Measurements from ENCODE around the gene CORO6. TPM values are rescaled to one million over a fixed set of nuclear protein-coding genes. Genes with fewer than 3 reads are reported as not detected.
A peak's percentile ranks its signal among the peaks of the same experiment; 100 is the strongest.

CORO6 gene
- total RNA-seq, 1 experiment from 2014 or later = 35.0 TPM

DNA sequence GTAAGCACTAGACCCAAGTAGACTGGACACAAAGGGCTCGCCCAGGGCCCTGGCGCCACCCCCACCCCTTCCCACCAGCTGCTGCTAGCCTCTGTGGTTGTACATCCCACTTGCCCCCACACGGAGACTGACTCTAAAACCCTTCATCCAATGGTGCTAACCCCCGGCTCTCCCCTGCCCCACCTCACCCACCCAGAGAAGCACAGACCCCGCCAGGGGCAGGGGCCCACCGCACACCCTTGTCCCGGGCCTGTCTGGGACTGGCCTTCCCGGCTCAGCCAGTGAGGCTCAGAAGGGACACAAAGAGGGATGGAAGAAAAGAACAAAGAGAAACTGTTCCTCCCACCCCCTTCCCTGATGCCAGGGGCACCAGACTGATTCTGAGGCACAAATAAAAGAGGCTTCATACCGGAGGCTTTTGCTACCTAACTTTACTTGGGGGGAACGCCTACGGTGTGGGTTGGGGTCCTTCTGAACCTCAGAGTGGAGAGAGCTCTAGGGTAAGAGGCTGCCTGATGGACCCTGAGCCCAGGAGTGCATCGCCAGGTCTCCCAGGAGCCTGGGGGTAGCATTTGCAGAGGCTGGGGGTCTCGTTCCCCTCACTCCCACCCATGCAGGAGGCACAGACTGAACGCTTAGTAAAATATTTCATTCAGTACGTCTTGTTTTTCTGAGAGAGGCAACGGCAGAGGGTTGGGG, 8.2 kb downstream of the CORO6 start:
- TSS peak; percentile 47 for BruUV-seq (replicated peaks)
- CTCF ChIA-PET = no interaction called here
- Histone ChIP-seq H3K9me2 (ENCODE audit: insufficient read depth) (no peaks in the 10 kb centered on the region), H3K79me2 (ENCODE audit: low read depth) (no peaks in the 10 kb centered on the region), H3K4me2 (no peak overlapping the region), H2AFZ (no peak overlapping the region), H3K27ac (no peak overlapping the region), H3K4me1 (replicated peaks; ENCODE audit: insufficient read depth) (peaks cover 7% of the 10 kb centered on the region), H3K36me3 (ENCODE audit: low read depth) (no peaks in the 10 kb centered on the region), H3K9me3 (ENCODE audit: insufficient read depth, low read depth) (no peaks in the 10 kb centered on the region), H3F3A (ENCODE audit: insufficient read depth, low read depth) (no peaks in the 10 kb centered on the region; the same call in 1 of the 2 replicates), H3K27me3 (ENCODE audit: insufficient read depth, low read depth) (no peaks in the 10 kb centered on the region), H4K20me1 (ENCODE audit: insufficient read depth) (no peaks in the 10 kb centered on the region), H3K4me3 (no peak overlapping the region)
- no peak for DNase-seq
- intact Hi-C loops (cut with micrococcal nuclease; ENCODE audit: unreplicated experiment) = no loop called here
- TF ChIP-seq, protein P1, sequence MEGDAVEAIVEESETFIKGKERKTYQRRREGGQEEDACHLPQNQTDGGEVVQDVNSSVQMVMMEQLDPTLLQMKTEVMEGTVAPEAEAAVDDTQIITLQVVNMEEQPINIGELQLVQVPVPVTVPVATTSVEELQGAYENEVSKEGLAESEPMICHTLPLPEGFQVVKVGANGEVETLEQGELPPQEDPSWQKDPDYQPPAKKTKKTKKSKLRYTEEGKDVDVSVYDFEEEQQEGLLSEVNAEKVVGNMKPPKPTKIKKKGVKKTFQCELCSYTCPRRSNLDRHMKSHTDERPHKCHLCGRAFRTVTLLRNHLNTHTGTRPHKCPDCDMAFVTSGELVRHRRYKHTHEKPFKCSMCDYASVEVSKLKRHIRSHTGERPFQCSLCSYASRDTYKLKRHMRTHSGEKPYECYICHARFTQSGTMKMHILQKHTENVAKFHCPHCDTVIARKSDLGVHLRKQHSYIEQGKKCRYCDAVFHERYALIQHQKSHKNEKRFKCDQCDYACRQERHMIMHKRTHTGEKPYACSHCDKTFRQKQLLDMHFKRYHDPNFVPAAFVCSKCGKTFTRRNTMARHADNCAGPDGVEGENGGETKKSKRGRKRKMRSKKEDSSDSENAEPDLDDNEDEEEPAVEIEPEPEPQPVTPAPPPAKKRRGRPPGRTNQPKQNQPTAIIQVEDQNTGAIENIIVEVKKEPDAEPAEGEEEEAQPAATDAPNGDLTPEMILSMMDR (conservative IDR thresholded peaks at IDR 0.05) = no peak
- TF ChIP-seq EZH2 (IDR thresholded peaks at IDR 0.05; ENCODE audit: low read depth) = no peak
- POLR2A ChIA-PET (ENCODE audit: unreplicated experiment) = no interaction called here

DNA sequence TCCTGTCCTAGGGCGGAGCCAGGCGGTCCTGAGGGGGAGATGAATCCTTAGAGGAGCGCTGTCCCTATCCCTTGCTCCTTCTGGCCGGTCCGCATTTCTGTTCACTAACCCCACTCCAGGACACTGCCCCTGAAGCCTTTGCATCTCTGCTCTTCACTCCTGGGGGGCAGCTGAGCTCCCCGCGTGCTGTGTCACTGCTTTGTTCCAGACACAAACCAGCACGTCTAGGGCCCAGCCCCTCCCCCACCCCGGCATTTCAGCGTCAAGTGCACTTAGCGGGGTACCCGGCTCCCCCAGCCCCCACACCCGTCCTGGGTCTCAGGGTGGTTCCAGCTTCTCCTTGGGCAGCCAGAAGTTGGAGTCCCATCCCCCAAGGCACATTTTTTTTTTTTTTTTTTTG, 8.9 kb downstream of the CORO6 start:
- Histone ChIP-seq H3K9me3 (ENCODE audit: insufficient read depth, low read depth) (no peaks in the 10 kb centered on the region), H3K4me2 (no peak overlapping the region), H3K79me2 (ENCODE audit: low read depth) (no peaks in the 10 kb centered on the region), H4K20me1 (ENCODE audit: insufficient read depth) (no peaks in the 10 kb centered on the region), H3K9me2 (ENCODE audit: insufficient read depth) (no peaks in the 10 kb centered on the region), H3K4me1 (replicated peaks; ENCODE audit: insufficient read depth) (peaks cover under 1% of the 10 kb centered on the region; the same call in 1 of the 2 replicates), H3K4me3 (no peak overlapping the region), H3K27ac (no peak overlapping the region), H2AFZ (no peak overlapping the region), H3K36me3 (ENCODE audit: low read depth) (no peaks in the 10 kb centered on the region), H3F3A (ENCODE audit: insufficient read depth, low read depth) (no peaks in the 10 kb centered on the region; the same call in 1 of the 2 replicates), H3K27me3 (ENCODE audit: insufficient read depth, low read depth) (no peaks in the 10 kb centered on the region)
- TF ChIP-seq, protein P1 (conservative IDR thresholded peaks at IDR 0.05) = no peak
- TF ChIP-seq EZH2 (IDR thresholded peaks at IDR 0.05; ENCODE audit: low read depth) = no peak
- POLR2A ChIA-PET (ENCODE audit: unreplicated experiment) = no interaction called here
- BruUV-seq (replicated peaks) = no TSS peak
- CTCF ChIA-PET = no interaction called here
- intact Hi-C loops (cut with micrococcal nuclease; ENCODE audit: unreplicated experiment) = no loop called here
- no peak for DNase-seq

DNA sequence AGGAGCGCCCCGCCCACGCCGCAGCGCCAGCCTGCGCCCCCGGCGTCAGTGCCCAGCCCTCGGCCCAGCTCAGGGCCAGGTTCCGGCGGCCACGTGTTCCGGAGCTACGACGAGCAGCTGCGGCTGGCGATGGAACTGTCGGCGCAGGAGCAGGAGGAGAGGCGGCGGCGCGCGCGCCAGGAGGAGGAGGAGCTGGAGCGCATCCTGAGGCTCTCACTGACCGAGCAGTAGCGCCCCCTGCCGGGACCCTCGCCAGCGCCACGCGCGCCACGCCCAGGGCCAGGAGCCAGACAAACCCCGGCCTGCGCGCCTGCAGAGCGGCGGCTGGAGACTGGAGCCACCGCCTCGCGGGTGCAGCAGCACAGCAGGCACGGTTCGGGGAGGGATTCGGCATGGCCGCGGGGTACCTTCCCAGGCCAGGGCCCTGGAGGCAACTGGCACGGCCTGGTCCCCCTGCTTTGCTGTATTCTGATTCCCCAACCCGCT, 9.3 kb downstream of the CORO6 start:
- Histone ChIP-seq H3K36me3 (ENCODE audit: low read depth) (no peaks in the 10 kb centered on the region), H3F3A (ENCODE audit: insufficient read depth, low read depth) (no peaks in the 10 kb centered on the region; the same call in 1 of the 2 replicates), H3K9me3 (ENCODE audit: insufficient read depth, low read depth) (no peaks in the 10 kb centered on the region), H3K27ac (no peak overlapping the region), H4K20me1 (ENCODE audit: insufficient read depth) (no peaks in the 10 kb centered on the region), H3K27me3 (ENCODE audit: insufficient read depth, low read depth) (no peaks in the 10 kb centered on the region), H3K79me2 (ENCODE audit: low read depth) (no peaks in the 10 kb centered on the region), H3K4me3 (no peak overlapping the region), H3K9me2 (ENCODE audit: insufficient read depth) (no peaks in the 10 kb centered on the region), H2AFZ (no peak overlapping the region), H3K4me1 (replicated peaks; ENCODE audit: insufficient read depth) (no peaks in the 10 kb centered on the region), H3K4me2 (no peak overlapping the region)
- intact Hi-C loops (cut with micrococcal nuclease; ENCODE audit: unreplicated experiment) = no loop called here
- ChIA-PET POLR2A (ENCODE audit: unreplicated experiment) (no interaction called here), CTCF (no interaction called here)
- no peak for DNase-seq
- BruUV-seq (replicated peaks) = no TSS peak
- TF ChIP-seq, protein P1 (conservative IDR thresholded peaks at IDR 0.05) = no peak
